Upper lobe of left lung (tissue), 4 donors: Measurements from ENCODE around the gene MTG2.

Experiments used
- CTCF ChIP-seq, 6 experiments: fragments of 450-650 bp in 4 of 6; fragments of 200-600 bp in 2 of 6; sonication (generic) in 2 of 6; IDR thresholded peaks; one replicate each; pipeline ENCODE4 v1.5.1; 2016 to 2019; ENCODE audit warnings: antibody characterized with exemption in 6 of 6
- EP300 ChIP-seq, 4 donors: sonication (generic); formaldehyde crosslinking; IDR thresholded peaks; one replicate each; pipeline ENCODE4 v1.5.1; 2017; ENCODE audit warnings: antibody characterized with exemption in 4 of 4, control low read depth in 2 of 4
- POLR2A ChIP-seq, 4 donors: fragments of 450-650 bp; IDR thresholded peaks; one replicate each; pipeline ENCODE4 v1.5.1; 2016 to 2017; ENCODE audit warnings: antibody characterized with exemption in 4 of 4, mild to moderate bottlenecking in 2 of 4

- no peak for TF ChIP-seq CTCF (IDR thresholded peaks at IDR 0.05)
- no peak for TF ChIP-seq EP300 (IDR thresholded peaks at IDR 0.05)
- no peak for TF ChIP-seq POLR2A (IDR thresholded peaks at IDR 0.05)
These were observed 40.4 kb upstream of the MTG2 start for GRCh38 chr20:62142252-62143080.
